PFSK-1 (cell line): Measurements from ENCODE around the gene UIMC1.

Experiments
- POLR2AphosphoS5 ChIP-seq: IDR thresholded peaks from 2 replicates; pipeline ENCODE4 v1.6.1; 2012; ENCODE audit warnings: low read depth, mild to moderate bottlenecking, control low read depth, low read length, moderate library complexity
- REST ChIP-seq, 2 experiments: IDR thresholded peaks; 2 replicates each; pipeline versions ENCODE4 v1.6.1 to v1.8.0; 2011 to 2012; ENCODE audit warnings: low read depth in 2 of 2, low read length in 2 of 2, control low read depth in 1 of 2, inconsistent platforms in 1 of 2, mild to moderate bottlenecking in 1 of 2, moderate library complexity in 1 of 2; ENCODE audit not compliant: insufficient read depth in 1 of 2
- SIN3A ChIP-seq: IDR thresholded peaks from 2 replicates; pipeline ENCODE4 v1.6.1; 2012; ENCODE audit warnings: mild to moderate bottlenecking, low read length, moderate library complexity, borderline replicate concordance; ENCODE audit not compliant: insufficient read depth
- TAF1 ChIP-seq: IDR thresholded peaks from 2 replicates; pipeline ENCODE4 v1.6.1; 2012; ENCODE audit warnings: low read length, control low read depth, borderline replicate concordance; ENCODE audit not compliant: insufficient read depth

- TF ChIP-seq POLR2AphosphoS5 (no peak), TAF1 (no peak), SIN3A (no peak), REST (IDR thresholded peaks at IDR 0.05; ENCODE audit: insufficient read depth in 1 of 2, low read depth in 2 of 2, low read length in 2 of 2) (no peak)
Measured at GRCh38 chr5:176921714-176922113, 84.9 kb downstream of the UIMC1 start.
